ENCODE results near the gene ZFPL1.

ZFPL1 gene

GRCh38 chr11:65083834-65084597 is at the start of gene ZFPL1, which contains the start of gene CDCA5:
TSS of gene ZFPL1 (plus strand) at chr11:65084222. CDS start at chr11:65084699, 477 bp downstream.
TSS of gene CDCA5 (minus strand) at chr11:65084040. CDS start at chr11:65083978, 62 bp downstream.
- DNase-seq, result peak; percentile 78

DNA sequence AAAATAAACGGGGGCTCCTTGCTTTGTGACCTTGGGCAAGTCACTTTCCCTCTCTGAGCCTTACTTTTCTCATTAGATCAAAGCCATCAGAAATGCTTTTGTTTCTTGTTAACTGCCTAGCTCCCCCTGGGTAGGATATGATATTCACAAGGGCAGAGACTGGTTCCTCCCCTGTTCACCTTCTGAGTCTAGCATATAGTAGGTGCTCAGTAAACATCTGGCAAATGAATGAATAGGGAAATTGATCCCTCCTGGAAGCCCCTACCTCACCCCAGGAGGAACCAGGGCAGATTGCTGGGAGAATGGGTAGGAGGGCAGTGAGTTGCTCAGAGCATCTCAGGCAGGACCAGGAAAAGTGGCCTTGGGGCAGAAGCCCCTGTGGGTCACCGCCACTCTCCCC is 49.6 kb upstream of the ZFPL1 start:
- DNase-seq, result no peak

- no peak for DNase-seq
Observed at GRCh38 chr11:65035579-65035978, 48.4 kb upstream of the ZFPL1 start.

- DNase-seq, result no peak
Observed at GRCh38 chr11:65036931-65037330, 47.1 kb upstream of the ZFPL1 start.

- DNase-seq, result no peak
Observed at GRCh38 chr11:65040520-65040846, 43.5 kb upstream of the ZFPL1 start.

DNA sequence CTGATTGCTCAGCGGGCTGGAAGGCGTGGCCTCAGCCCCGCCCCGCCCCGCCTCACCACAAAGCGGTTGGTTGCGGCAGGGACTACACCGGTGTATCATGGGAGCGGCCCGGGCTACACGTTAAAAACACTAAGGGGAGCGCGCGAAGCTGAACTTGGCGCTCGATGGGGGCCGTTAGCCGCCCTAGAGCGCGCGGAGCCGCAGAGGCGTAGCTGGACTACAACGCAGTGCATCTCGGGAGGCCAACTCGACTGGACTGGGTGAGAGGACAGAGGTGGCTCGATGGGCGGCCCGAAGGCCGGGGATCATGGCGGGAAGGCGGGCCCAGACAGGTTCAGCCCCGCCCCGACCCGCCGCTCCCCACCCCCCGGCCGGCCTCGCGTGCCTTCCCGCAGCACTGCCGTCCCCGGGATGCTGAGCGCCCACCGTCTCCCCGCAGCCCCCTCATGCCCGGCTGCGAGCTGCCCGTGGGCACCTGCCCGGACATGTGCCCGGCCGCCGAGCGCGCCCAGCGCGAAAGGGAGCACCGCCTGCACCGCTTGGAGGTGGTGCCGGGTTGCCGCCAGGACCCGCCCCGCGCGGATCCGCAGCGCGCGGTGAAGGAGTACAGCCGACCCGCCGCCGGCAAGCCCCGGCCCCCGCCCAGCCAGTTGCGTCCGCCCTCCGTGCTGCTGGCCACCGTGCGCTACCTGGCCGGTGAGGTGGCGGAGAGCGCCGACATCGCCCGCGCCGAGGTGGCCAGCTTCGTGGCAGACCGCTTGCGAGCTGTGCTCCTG is 43.0 kb upstream of the ZFPL1 start, which contains the start of gene SAC3D1:
Gene SAC3D1, plus strand, starts transcription at position 364 of the 776 bp plus-strand sequence. Its CDS starts 83 bp downstream, at position 447.
- peak; percentile 77 for DNase-seq

GRCh38 chr11:65042891-65043290 is 41.1 kb upstream of the ZFPL1 start:
- DNase-seq, result no peak

- DNase-seq, result no peak
Observed at GRCh38 chr11:65043881-65044501, 40.0 kb upstream of the ZFPL1 start.

GRCh38 chr11:65045061-65045460 is 39.0 kb upstream of the ZFPL1 start:
- DNase-seq, result no peak

DNA sequence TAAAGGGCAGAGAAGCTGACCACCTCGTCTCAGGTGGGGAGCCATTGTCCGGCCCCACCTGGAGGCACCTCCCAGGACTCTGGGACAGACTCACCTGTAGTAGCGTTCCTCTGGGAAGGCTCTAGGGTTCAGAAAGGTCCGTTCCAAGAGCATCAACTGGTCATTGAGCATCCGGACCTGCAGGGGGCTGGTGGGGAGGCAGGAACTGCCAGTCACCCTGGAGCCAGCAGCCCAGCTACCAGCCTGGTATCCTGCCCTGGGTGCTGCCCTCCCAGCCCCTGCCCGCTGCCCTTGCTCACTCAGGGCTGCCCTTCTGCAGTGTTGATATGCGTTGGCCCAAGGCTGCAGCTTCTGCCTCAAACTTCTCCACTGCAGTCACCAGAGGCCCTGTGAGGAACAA is 38.3 kb upstream of the ZFPL1 start:
- DNase-seq, result no peak

DNA sequence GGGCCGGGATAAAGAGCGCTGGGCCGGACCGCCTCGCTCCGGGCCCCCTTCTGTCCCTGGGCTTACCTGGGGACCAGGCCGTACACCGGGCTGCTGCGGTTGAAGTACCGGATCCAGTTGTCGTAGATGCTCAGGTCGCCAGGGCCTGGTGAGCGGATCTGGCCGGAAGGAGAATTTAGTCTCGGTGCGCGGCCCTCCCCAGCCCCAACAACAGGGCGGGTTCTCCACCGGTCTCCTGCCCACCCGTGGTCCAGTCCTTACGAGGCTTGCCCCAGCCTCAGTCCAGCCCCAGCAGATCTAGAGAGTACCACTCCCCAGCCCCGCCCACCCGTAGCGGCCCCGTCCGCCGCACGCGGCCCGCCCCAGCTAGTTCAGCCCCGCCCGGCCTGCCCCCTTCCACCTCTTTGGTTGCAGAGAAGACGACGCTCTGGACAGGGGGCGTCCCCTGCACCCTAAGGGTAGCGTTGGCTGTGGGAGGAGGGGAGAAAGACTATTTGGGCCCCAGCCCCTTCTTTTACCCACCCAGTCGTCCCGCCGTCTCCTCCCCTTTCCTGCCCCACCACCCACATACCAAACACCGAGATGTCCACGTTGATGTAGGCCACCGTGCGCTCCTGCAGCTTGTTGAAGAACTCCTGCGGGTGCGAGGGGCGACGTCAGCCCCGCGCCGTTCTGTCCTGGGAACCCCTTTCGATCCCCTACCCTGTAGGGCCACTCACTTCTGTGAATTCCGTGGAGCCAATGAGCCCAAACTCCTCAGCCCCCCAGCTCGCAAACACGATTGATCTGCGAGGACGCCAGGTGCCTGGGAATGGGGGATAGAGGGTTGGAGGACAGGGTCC is 36.2 kb upstream of the ZFPL1 start:
- DNase-seq, result no peak

GRCh38 chr11:65051398-65051858 is 32.6 kb upstream of the ZFPL1 start:
- no peak for DNase-seq

- no peak for DNase-seq
Observed at GRCh38 chr11:65053827-65054508, 30.1 kb upstream of the ZFPL1 start.

DNA sequence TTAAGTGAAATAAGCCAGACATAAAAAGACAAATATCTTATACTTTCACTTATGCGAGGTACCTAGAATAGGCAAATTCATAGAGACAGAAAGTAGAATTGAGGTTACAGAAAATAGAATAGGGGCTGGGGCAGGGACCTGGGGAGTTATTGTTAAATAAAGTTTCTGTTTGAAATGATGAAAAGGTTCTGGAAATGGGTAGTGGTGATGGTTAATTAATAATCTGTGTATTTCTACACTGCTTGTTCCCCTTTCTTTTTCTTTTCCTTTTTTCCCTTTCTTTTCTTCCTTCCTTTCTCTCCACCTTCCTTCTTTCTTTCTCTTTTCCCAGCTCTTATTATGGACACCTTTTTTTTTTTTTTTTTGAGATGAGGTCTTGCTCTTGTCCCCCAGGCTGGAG is 28.5 kb upstream of the ZFPL1 start:
- DNase-seq, result no peak

DNA sequence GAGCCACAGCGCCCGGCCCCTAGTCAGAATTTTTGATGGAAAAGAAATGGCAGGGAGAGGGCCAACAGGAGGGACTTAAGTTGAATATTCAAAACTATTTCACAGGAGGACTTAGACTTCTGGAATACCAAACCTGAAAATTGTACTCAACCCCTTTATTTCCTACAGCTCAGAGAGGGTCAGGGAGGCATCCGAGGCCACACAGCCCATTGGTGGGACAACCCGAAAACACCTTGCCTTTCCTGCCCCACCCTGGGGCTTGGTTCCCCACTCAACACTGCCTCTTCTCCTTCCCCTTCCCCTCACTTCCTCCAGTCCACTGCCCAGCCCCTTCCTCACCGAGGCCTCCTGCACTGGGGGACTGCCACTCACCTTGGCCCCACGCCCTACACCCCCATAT is 27.0 kb upstream of the ZFPL1 start:
- DNase-seq, result no peak

DNA sequence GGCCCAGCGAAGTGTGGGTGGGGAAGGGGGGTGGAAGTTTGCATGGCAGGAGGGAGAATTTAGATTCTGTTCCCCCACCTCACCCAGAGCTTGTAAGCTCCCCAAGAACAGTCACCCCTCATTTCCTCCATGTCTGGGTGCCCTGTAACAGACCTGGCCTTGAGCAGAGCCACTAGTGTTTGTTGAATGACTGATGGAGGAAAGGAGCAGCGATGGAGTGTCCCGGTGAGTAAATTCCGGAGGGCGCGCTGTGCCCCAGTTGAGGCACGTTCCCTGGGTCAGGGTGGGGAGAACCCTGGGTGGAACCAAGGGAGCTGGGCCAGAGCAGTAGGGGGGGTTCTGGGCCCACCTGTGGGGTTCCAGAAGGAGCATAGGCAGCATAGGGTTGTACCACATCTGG is 26.5 kb upstream of the ZFPL1 start:
- DNase-seq, result no peak

- DNase-seq, result no peak
Observed at GRCh38 chr11:65058012-65058411, 26.0 kb upstream of the ZFPL1 start.

DNA sequence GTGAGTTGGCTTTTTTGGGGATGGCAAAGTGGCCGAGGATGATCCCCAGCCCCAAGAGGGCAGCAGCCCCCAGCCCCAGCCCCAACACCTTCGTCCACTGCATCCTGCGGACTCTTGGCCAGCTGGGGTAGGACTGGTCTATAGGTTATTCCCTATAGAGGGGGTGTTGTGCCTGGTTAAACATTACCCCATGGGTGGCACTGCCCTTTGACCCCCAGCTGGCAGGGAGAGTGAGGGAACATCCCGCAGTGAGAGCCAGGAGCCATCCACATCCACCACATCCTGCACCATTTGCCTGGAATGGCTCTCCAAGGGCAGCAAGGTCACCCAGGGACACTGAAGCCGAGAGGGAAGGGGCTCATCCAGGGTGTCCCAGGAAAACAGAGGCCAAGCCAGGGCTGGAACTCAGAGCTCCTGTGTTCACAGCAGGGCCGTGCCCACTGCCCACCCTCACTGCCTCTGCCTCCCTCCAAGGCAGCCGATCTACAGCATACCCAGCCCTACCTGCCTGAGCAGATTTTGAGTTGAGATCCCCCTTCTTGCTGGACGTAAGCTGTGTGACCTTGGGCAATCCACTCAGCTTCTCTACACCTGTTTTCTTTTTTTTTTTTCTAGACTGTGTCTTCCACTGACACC is 25.5 kb upstream of the ZFPL1 start, which contains the start of gene NAALADL1:
Gene NAALADL1, minus strand, starts transcription at position 135 of the 636 bp plus-strand sequence. Its CDS starts 32 bp downstream, at position 103.
- DNase-seq, result no peak

GRCh38 chr11:65059523-65059922 is 24.5 kb upstream of the ZFPL1 start:
- DNase-seq, result no peak

DNA sequence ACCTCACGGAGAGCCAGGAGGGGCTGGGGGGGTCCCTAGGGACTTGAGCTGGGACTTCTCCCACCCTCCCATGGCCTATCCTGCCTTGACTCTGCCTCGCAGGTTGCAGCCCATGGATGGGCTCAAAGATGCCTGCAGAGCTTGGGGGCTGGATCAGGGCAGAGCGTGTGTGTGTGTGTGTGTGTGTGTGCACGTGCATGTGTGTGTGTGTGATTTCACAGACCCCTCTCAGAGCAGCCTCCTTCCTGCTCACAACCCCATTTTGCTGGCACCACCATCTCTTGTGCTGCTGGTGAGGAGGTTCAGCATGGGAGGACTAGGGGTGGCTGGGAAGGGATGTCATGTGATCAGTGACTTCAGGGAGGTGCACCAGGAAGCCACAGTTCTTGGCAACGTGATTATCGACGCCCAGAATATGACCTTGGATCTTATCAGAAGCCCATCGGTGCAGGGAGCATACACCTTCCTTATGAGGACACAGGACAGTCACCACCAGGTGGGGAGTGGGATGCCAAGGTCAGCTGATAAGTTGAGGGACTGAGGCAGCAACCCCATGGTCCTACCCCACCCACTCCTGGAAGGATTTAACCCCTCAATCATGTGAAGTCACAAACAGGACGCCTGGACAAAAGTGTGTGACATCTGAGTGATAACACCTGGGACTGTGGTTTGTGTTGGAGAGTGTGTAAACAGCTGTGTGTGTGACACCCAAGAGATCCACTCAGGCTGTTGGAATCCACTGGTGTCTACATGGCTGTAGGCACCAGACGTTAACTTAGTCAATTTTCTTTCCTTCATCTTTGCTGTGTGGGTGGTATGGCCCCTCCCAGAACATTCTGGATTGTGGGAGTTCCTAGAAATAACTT is 23.8 kb upstream of the ZFPL1 start:
- no peak for DNase-seq

Measured in SIG-M5 (cell line).